ENCODE results near the gene ABHD12B.
"Not testable (repeated sequence)": the region's sequence is repeated elsewhere in the genome, so short reads cannot be mapped to it uniquely, and the experiment has no call there.

The ABHD12B gene

GRCh38 chr14:50937325-50937724, 65.5 kb downstream of the ABHD12B start:
- Histone ChIP-seq H3K4me3 (ENCODE audit: low read depth, low read length) (no peak overlapping the region), H3K4me1 (ENCODE audit: control insufficient read depth, insufficient read depth, low read length) (peaks cover 3% of the 10 kb centered on the region; the same call in 1 of the 2 replicates), H3K9ac (ENCODE audit: low read length) (no peak overlapping the region), H3K36me3 (ENCODE audit: control insufficient read depth, insufficient read depth, low read length) (peaks cover 42% of the 10 kb centered on the region), H3K9me3 (ENCODE audit: control insufficient read depth, insufficient read depth, low read depth, low read length) (no peaks in the 10 kb centered on the region), H3K27ac (ENCODE audit: low read depth, low read length) (no peak overlapping the region), H3K27me3 (ENCODE audit: control insufficient read depth, insufficient read depth, low read length) (no peaks in the 10 kb centered on the region)

GRCh38 chr14:50937800-50938199, 65.9 kb downstream of the ABHD12B start:
- no peak overlapping the region for H3K4me3 ChIP-seq (ENCODE audit: low read depth, low read length)
- peaks cover 3% of the 10 kb centered on the region; the same call in 1 of the 2 replicates for H3K4me1 ChIP-seq (ENCODE audit: control insufficient read depth, insufficient read depth, low read length)
- H3K27ac ChIP-seq (ENCODE audit: low read depth, low read length) = no peak overlapping the region
- H3K36me3 ChIP-seq (ENCODE audit: control insufficient read depth, insufficient read depth, low read length) = peaks cover 39% of the 10 kb centered on the region
- no peak overlapping the region for H3K9ac ChIP-seq (ENCODE audit: low read length)
- no peaks in the 10 kb centered on the region for H3K27me3 ChIP-seq (ENCODE audit: control insufficient read depth, insufficient read depth, low read length)
- no peaks in the 10 kb centered on the region for H3K9me3 ChIP-seq (ENCODE audit: control insufficient read depth, insufficient read depth, low read depth, low read length)

- Histone ChIP-seq H3K9ac (ENCODE audit: low read length) (no peak overlapping the region), H3K27ac (ENCODE audit: low read depth, low read length) (no peak overlapping the region)
These were observed 69.3 kb downstream of the ABHD12B start for GRCh38 chr14:50941151-50941550.

GRCh38 chr14:50941638-50942037, 69.8 kb downstream of the ABHD12B start:
- H3K27ac ChIP-seq (ENCODE audit: low read depth, low read length); H3K4me3 ChIP-seq (ENCODE audit: low read depth, low read length); H3K4me1 ChIP-seq (ENCODE audit: control insufficient read depth, insufficient read depth, low read length); H3K27me3 ChIP-seq (ENCODE audit: control insufficient read depth, insufficient read depth, low read length); H3K9ac ChIP-seq (ENCODE audit: low read length); H3K9me3 ChIP-seq (ENCODE audit: control insufficient read depth, insufficient read depth, low read depth, low read length): not testable (repeated sequence)
- H3K36me3 ChIP-seq (ENCODE audit: control insufficient read depth, insufficient read depth, low read length) = peaks cover 12% of the 10 kb centered on the region; the same call in 1 of the 2 replicates

More at GRCh38 chr14:50941151-50941550, 69.3 kb downstream of the ABHD12B start:
- Histone ChIP-seq H3K36me3 (ENCODE audit: control insufficient read depth, insufficient read depth, low read length) (peaks cover 12% of the 10 kb centered on the region; the same call in 1 of the 2 replicates), H3K4me3 (ENCODE audit: low read depth, low read length) (no peak overlapping the region), H3K4me1 (ENCODE audit: control insufficient read depth, insufficient read depth, low read length) (peaks cover 7% of the 10 kb centered on the region), H3K9me3 (ENCODE audit: control insufficient read depth, insufficient read depth, low read depth, low read length) (no peaks in the 10 kb centered on the region), H3K27me3 (ENCODE audit: control insufficient read depth, insufficient read depth, low read length) (no peaks in the 10 kb centered on the region)

GRCh38 chr14:50943261-50943942, 71.5 kb downstream of the ABHD12B start:
- H3K4me1 ChIP-seq (ENCODE audit: control insufficient read depth, insufficient read depth, low read length) = peaks cover 16% of the 10 kb centered on the region

GRCh38 chr14:50943943-50944646, 72.2 kb downstream of the ABHD12B start, which contains the start of gene PYGL:
PYGL (minus strand) TSS chr14:50944483; CDS start chr14:50944403, 80 bp downstream.
- no peaks in the 10 kb centered on the region for H3K9me3 ChIP-seq (ENCODE audit: control insufficient read depth, insufficient read depth, low read depth, low read length)
- H3K9ac ChIP-seq (ENCODE audit: low read length) = peak within 1 kb of the TSS; percentile 72
- peaks cover 12% of the 10 kb centered on the region; the same call in 1 of the 2 replicates for H3K36me3 ChIP-seq (ENCODE audit: control insufficient read depth, insufficient read depth, low read length)
- H3K27me3 ChIP-seq (ENCODE audit: control insufficient read depth, insufficient read depth, low read length) = no peaks in the 10 kb centered on the region
- peaks cover 16% of the 10 kb centered on the region for H3K4me1 ChIP-seq (ENCODE audit: control insufficient read depth, insufficient read depth, low read length)
- H3K4me3 ChIP-seq (ENCODE audit: low read depth, low read length) = peak within 1 kb of the TSS; percentile 95
- peak within 1 kb of the TSS; percentile 48; the same call in 1 of the 2 replicates for H3K27ac ChIP-seq (ENCODE audit: low read depth, low read length)

More at GRCh38 chr14:50943261-50943942, 71.5 kb downstream of the ABHD12B start:
- Histone ChIP-seq H3K9ac (ENCODE audit: low read length) (peak overlapping the region; percentile 72), H3K27me3 (ENCODE audit: control insufficient read depth, insufficient read depth, low read length) (no peaks in the 10 kb centered on the region), H3K27ac (ENCODE audit: low read depth, low read length) (no peak overlapping the region), H3K4me3 (ENCODE audit: low read depth, low read length) (peak overlapping the region; percentile 95), H3K9me3 (ENCODE audit: control insufficient read depth, insufficient read depth, low read depth, low read length) (no peaks in the 10 kb centered on the region), H3K36me3 (ENCODE audit: control insufficient read depth, insufficient read depth, low read length) (peaks cover 12% of the 10 kb centered on the region; the same call in 1 of the 2 replicates)

- Histone ChIP-seq H3K9me3 (ENCODE audit: control insufficient read depth, insufficient read depth, low read depth, low read length) (no peaks in the 10 kb centered on the region), H3K4me3 (ENCODE audit: low read depth, low read length) (peak overlapping the region; percentile 95), H3K27me3 (ENCODE audit: control insufficient read depth, insufficient read depth, low read length) (no peaks in the 10 kb centered on the region), H3K4me1 (ENCODE audit: control insufficient read depth, insufficient read depth, low read length) (peaks cover 16% of the 10 kb centered on the region), H3K36me3 (ENCODE audit: control insufficient read depth, insufficient read depth, low read length) (peaks cover 12% of the 10 kb centered on the region; the same call in 1 of the 2 replicates), H3K9ac (ENCODE audit: low read length) (peak overlapping the region; percentile 72), H3K27ac (ENCODE audit: low read depth, low read length) (no peak overlapping the region)
These were observed 73.0 kb downstream of the ABHD12B start for GRCh38 chr14:50944647-50945413.

- H3K27ac ChIP-seq (ENCODE audit: low read depth, low read length) = no peak overlapping the region
- H3K4me3 ChIP-seq (ENCODE audit: low read depth, low read length) = no peak overlapping the region
- no peak overlapping the region for H3K9ac ChIP-seq (ENCODE audit: low read length)
- peaks cover 16% of the 10 kb centered on the region for H3K4me1 ChIP-seq (ENCODE audit: control insufficient read depth, insufficient read depth, low read length)
- peaks cover 5% of the 10 kb centered on the region; the same call in 1 of the 2 replicates for H3K36me3 ChIP-seq (ENCODE audit: control insufficient read depth, insufficient read depth, low read length)
- no peaks in the 10 kb centered on the region for H3K9me3 ChIP-seq (ENCODE audit: control insufficient read depth, insufficient read depth, low read depth, low read length)
- H3K27me3 ChIP-seq (ENCODE audit: control insufficient read depth, insufficient read depth, low read length) = no peaks in the 10 kb centered on the region
These were observed 74.5 kb downstream of the ABHD12B start for GRCh38 chr14:50946234-50946935.

GRCh38 chr14:50947446-50947845, 75.6 kb downstream of the ABHD12B start:
- no peaks in the 10 kb centered on the region for H3K36me3 ChIP-seq (ENCODE audit: control insufficient read depth, insufficient read depth, low read length)
- no peak overlapping the region for H3K27ac ChIP-seq (ENCODE audit: low read depth, low read length)
- H3K4me1 ChIP-seq (ENCODE audit: control insufficient read depth, insufficient read depth, low read length) = peaks cover 16% of the 10 kb centered on the region
- no peak overlapping the region for H3K9ac ChIP-seq (ENCODE audit: low read length)
- no peak overlapping the region for H3K4me3 ChIP-seq (ENCODE audit: low read depth, low read length)
- H3K27me3 ChIP-seq (ENCODE audit: control insufficient read depth, insufficient read depth, low read length) = no peaks in the 10 kb centered on the region
- H3K9me3 ChIP-seq (ENCODE audit: control insufficient read depth, insufficient read depth, low read depth, low read length) = no peaks in the 10 kb centered on the region

GRCh38 chr14:50948205-50948604, 76.4 kb downstream of the ABHD12B start:
- no peak overlapping the region for H3K9ac ChIP-seq (ENCODE audit: low read length)
- peaks cover 13% of the 10 kb centered on the region for H3K4me1 ChIP-seq (ENCODE audit: control insufficient read depth, insufficient read depth, low read length)
- no peaks in the 10 kb centered on the region for H3K36me3 ChIP-seq (ENCODE audit: control insufficient read depth, insufficient read depth, low read length)
- H3K4me3 ChIP-seq (ENCODE audit: low read depth, low read length) = no peak overlapping the region
- H3K27me3 ChIP-seq (ENCODE audit: control insufficient read depth, insufficient read depth, low read length) = no peaks in the 10 kb centered on the region
- no peak overlapping the region for H3K27ac ChIP-seq (ENCODE audit: low read depth, low read length)
- no peaks in the 10 kb centered on the region for H3K9me3 ChIP-seq (ENCODE audit: control insufficient read depth, insufficient read depth, low read depth, low read length)

Measured in HUES6 (cell line).